ENCODE measurements around the gene HNRNPA0. TPM values are rescaled to one million over a fixed set of nuclear protein-coding genes. Genes with fewer than 3 reads are reported as not detected.

HNRNPA0 gene
- polyA plus RNA-seq, 1 donor (not counting 4 experiments of a cell fraction or from before 2014, with no cell fraction given) = 11.4 TPM

DNA sequence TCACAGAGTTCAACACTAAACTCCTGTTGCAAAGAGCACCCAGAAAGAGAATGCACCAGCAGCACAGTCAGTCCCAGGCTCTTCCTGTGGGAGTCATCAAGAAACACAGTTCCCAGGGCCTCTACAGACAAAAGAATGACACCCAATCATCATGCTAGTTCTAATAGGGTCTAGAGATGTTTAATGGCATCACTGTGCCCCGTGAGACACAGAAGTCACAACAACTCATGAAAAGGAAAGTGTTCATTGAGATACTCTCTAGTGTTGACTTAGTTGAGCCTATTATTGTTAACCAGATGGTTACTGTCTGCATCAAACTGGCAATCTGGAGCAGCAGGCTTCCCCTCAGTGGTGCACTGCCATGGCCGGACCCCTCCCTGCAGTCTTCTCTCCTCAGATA lies 19.8 kb downstream of the HNRNPA0 start:
- no peaks in the 10 kb centered on the region for H3K27me3 ChIP-seq (ENCODE audit: control insufficient read depth, extremely low read depth, insufficient read depth, low read length)
- no peak for TF ChIP-seq EZH2 (IDR thresholded peaks at IDR 0.05; ENCODE audit: low read length)
- TF ChIP-seq, protein P1, sequence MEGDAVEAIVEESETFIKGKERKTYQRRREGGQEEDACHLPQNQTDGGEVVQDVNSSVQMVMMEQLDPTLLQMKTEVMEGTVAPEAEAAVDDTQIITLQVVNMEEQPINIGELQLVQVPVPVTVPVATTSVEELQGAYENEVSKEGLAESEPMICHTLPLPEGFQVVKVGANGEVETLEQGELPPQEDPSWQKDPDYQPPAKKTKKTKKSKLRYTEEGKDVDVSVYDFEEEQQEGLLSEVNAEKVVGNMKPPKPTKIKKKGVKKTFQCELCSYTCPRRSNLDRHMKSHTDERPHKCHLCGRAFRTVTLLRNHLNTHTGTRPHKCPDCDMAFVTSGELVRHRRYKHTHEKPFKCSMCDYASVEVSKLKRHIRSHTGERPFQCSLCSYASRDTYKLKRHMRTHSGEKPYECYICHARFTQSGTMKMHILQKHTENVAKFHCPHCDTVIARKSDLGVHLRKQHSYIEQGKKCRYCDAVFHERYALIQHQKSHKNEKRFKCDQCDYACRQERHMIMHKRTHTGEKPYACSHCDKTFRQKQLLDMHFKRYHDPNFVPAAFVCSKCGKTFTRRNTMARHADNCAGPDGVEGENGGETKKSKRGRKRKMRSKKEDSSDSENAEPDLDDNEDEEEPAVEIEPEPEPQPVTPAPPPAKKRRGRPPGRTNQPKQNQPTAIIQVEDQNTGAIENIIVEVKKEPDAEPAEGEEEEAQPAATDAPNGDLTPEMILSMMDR (optimal IDR thresholded peaks at IDR 0.05 in 1 of 3, IDR thresholded peaks at IDR 0.05 in 1 of 3, conservative IDR thresholded peaks at IDR 0.05 in 1 of 3; ENCODE audit: extremely low read depth in 1 of 3, insufficient read depth in 2 of 3, low read length in 3 of 3) = no peak
- H3K9me3 ChIP-seq (ENCODE audit: control insufficient read depth, low read depth, low read length) = no peaks in the 10 kb centered on the region
- peaks cover 23% of the 10 kb centered on the region for H3K4me1 ChIP-seq (ENCODE audit: control insufficient read depth, extremely low read depth, insufficient read depth, low read length)
- peak overlapping the region in 1 of 3 experiments; percentile 67 for H3K4me3 ChIP-seq (ENCODE audit: control insufficient read depth in 2 of 3, extremely low read depth in 1 of 3, insufficient read depth in 2 of 3, low read depth in 1 of 3, low read length in 3 of 3)
- peak overlapping the region; percentile 96 for H3K4me2 ChIP-seq (ENCODE audit: control insufficient read depth, extremely low read depth, insufficient read depth, low read depth, low read length)
- dilution Hi-C loops (cut with MboI; ENCODE audit: extremely low pct_ligation_motif_present, low sequenced_read_pairs) = no loop called here
- no peak for DNase-seq (ENCODE audit: low read depth, low spot score)
- H3K9me1 ChIP-seq (ENCODE audit: control insufficient read depth, extremely low read depth, insufficient read depth, low read length) = peaks cover 2% of the 10 kb centered on the region
- no peaks in the 10 kb centered on the region for H4K20me1 ChIP-seq (ENCODE audit: control insufficient read depth, extremely low read depth, insufficient read depth, low read length)
- H3K27ac ChIP-seq (ENCODE audit: control insufficient read depth, insufficient read depth, low read length) = no peak overlapping the region
- no peak for FAIRE-seq
- H3K36me3 ChIP-seq (ENCODE audit: control insufficient read depth in 2 of 2, extremely low read depth in 1 of 2, insufficient read depth in 2 of 2, low read length in 2 of 2) = no peaks in the 10 kb centered on the region
- peak overlapping the region; percentile 95 for H2AFZ ChIP-seq (ENCODE audit: control insufficient read depth, low read length)
- H3K79me2 ChIP-seq (ENCODE audit: control insufficient read depth, insufficient read depth, low read length) = no peaks in the 10 kb centered on the region
- H3K9ac ChIP-seq (ENCODE audit: control insufficient read depth, extremely low read depth, insufficient read depth, low read length) = no peak overlapping the region

DNA sequence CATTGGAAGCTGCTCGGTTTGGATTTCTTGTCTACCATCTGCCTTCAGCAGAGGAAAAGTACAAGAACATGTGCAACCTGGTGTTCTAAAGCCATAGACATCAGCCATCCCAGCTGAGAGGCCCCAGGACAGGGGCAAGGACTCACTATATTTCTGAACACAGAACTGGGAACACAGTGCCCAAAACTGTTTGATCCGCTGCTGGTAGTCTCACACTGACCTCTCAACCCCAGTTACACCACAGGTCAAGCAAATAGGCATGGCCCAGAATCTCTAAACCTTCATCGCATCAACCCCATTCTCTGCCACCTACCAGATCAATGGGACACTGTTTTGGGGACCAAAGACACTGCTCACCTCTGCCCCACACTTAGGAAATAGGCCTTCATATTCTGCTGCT lies 20.2 kb downstream of the HNRNPA0 start:
- H3K9me1 ChIP-seq (ENCODE audit: control insufficient read depth, extremely low read depth, insufficient read depth, low read length) = peaks cover 2% of the 10 kb centered on the region
- no peak overlapping the region for H3K4me3 ChIP-seq (ENCODE audit: control insufficient read depth in 2 of 3, extremely low read depth in 1 of 3, insufficient read depth in 2 of 3, low read depth in 1 of 3, low read length in 3 of 3)
- TF ChIP-seq, protein P1 (optimal IDR thresholded peaks at IDR 0.05 in 1 of 3, IDR thresholded peaks at IDR 0.05 in 1 of 3, conservative IDR thresholded peaks at IDR 0.05 in 1 of 3; ENCODE audit: extremely low read depth in 1 of 3, insufficient read depth in 2 of 3, low read length in 3 of 3) = no peak
- TF ChIP-seq EZH2 (IDR thresholded peaks at IDR 0.05; ENCODE audit: low read length) = no peak
- H4K20me1 ChIP-seq (ENCODE audit: control insufficient read depth, extremely low read depth, insufficient read depth, low read length) = no peaks in the 10 kb centered on the region
- no peaks in the 10 kb centered on the region for H3K9me3 ChIP-seq (ENCODE audit: control insufficient read depth, low read depth, low read length)
- H2AFZ ChIP-seq (ENCODE audit: control insufficient read depth, low read length) = no peak overlapping the region
- FAIRE-seq = no peak
- dilution Hi-C loops (cut with MboI; ENCODE audit: extremely low pct_ligation_motif_present, low sequenced_read_pairs) = no loop called here
- H3K27me3 ChIP-seq (ENCODE audit: control insufficient read depth, extremely low read depth, insufficient read depth, low read length) = no peaks in the 10 kb centered on the region
- H3K4me1 ChIP-seq (ENCODE audit: control insufficient read depth, extremely low read depth, insufficient read depth, low read length) = peaks cover 23% of the 10 kb centered on the region
- H3K79me2 ChIP-seq (ENCODE audit: control insufficient read depth, insufficient read depth, low read length) = no peaks in the 10 kb centered on the region
- no peak overlapping the region for H3K4me2 ChIP-seq (ENCODE audit: control insufficient read depth, extremely low read depth, insufficient read depth, low read depth, low read length)
- H3K9ac ChIP-seq (ENCODE audit: control insufficient read depth, extremely low read depth, insufficient read depth, low read length) = no peak overlapping the region
- H3K27ac ChIP-seq (ENCODE audit: control insufficient read depth, insufficient read depth, low read length) = no peak overlapping the region
- no peak for DNase-seq (ENCODE audit: low read depth, low spot score)
- H3K36me3 ChIP-seq (ENCODE audit: control insufficient read depth in 2 of 2, extremely low read depth in 1 of 2, insufficient read depth in 2 of 2, low read length in 2 of 2) = no peaks in the 10 kb centered on the region

Measured in keratinocyte (primary cell).